GM12878 (cell line): ENCODE results near the gene CHRM2. TPM values are rescaled to one million over a fixed set of nuclear protein-coding genes. Genes with fewer than 3 reads are reported as not detected.

Source experiments
- ATAC-seq: fragments of 200-7000 bp; cut with Tn5 transposase; 3 replicates; pipeline ENCODE4 v1.9.1; 2020; ENCODE audit warnings: mild to moderate bottlenecking, moderate library complexity
- BruUV-seq: library from RNA; stranded (reverse); fragments of 400-500 nt; replicated peaks from 2 replicates; lab custom pipeline; 2021; lab: Mats Ljungman, UMichigan
- CTCF ChIA-PET: fragments of 300-600 bp; sonication (Branson Sonifier 250); formaldehyde crosslinking; extraction: SDS; loops from one replicate; lab custom pipeline; 2021; ENCODE audit warnings: inconsistent platforms; lab: Yijun Ruan, JAX
- POLR2A ChIA-PET: fragments of 350-600 bp; formaldehyde crosslinking; extraction: SDS; loops from one replicate; lab custom pipeline; 2021; ENCODE audit warnings: inconsistent platforms; lab: Charles Lee
- RAD21 ChIA-PET: fragments of 300-600 bp; sonication (Branson Sonifier 250); formaldehyde crosslinking; loops from one replicate; lab custom pipeline; 2023; ENCODE audit warnings: antibody characterized with exemption; ENCODE audit not compliant: unreplicated experiment; lab: Charles Lee
- SMC1A ChIA-PET: fragments of 300-600 bp; sonication (Branson Sonifier 250); formaldehyde crosslinking; loops from one replicate; lab custom pipeline; 2023; ENCODE audit not compliant: unreplicated experiment, uncharacterized antibody; lab: Charles Lee
- DNase-seq: peaks from one replicate; pipeline ENCODE4 v3.0.0-alpha.2; 2011; ENCODE audit warnings: low read depth, low spot score
- FAIRE-seq: peaks from 3 replicates; lab custom pipeline; 2011; peaks lifted over from hg19 to GRCh38; lab: Jason Lieb, UNC
- H2AFZ ChIP-seq: 2 replicates; pipeline ENCODE4 v1.6.0; 2011; ENCODE audit warnings: low read depth, low read length, control low read depth; ENCODE audit not compliant: control insufficient read depth
- H3K27ac ChIP-seq: 2 replicates; pipeline ENCODE4 v1.5.1; 2011; ENCODE audit warnings: control low read depth; ENCODE audit not compliant: control insufficient read depth, insufficient read depth
- H3K27me3 ChIP-seq, 2 experiments: replicated peaks in 1 of 2; 2 replicates each; pipeline versions ENCODE4 v1.6.0 to v1.6.1; 2011; ENCODE audit warnings: low read length in 1 of 2; ENCODE audit not compliant: control insufficient read depth in 2 of 2, insufficient read depth in 2 of 2
- H3K36me3 ChIP-seq, 2 experiments: 2 replicates each; pipeline ENCODE4 v1.5.1; 2011; ENCODE audit warnings: low read length in 1 of 2; ENCODE audit not compliant: control insufficient read depth in 2 of 2, insufficient read depth in 2 of 2
- H3K4me1 ChIP-seq: 2 replicates; pipeline ENCODE4 v1.6.1; 2011; ENCODE audit warnings: mild to moderate bottlenecking, low read length, moderate library complexity, mixed read lengths; ENCODE audit not compliant: control insufficient read depth, insufficient read depth
- H3K4me2 ChIP-seq: 2 replicates; pipeline ENCODE4 v1.6.0; 2011; ENCODE audit warnings: control low read depth; ENCODE audit not compliant: control insufficient read depth, insufficient read depth
- H3K4me3 ChIP-seq: fragments of 200-600 bp; sonication (generic); 2 replicates; pipeline ENCODE4 v1.5.1; 2016
- H3K79me2 ChIP-seq: 2 replicates; pipeline ENCODE4 v1.6.0; 2011; ENCODE audit warnings: low read length; ENCODE audit not compliant: control insufficient read depth, insufficient read depth
- H3K9ac ChIP-seq: 2 replicates; pipeline ENCODE4 v1.8.0; 2011; ENCODE audit warnings: low read length, control low read depth, mixed read lengths; ENCODE audit not compliant: control insufficient read depth, insufficient read depth
- H3K9me3 ChIP-seq: replicated peaks from 3 replicates; pipeline ENCODE4 v1.5.1; 2011; ENCODE audit warnings: mild to moderate bottlenecking, low read length; ENCODE audit not compliant: control insufficient read depth, insufficient read depth
- H4K20me1 ChIP-seq: 2 replicates; pipeline ENCODE4 v1.6.0; 2011; ENCODE audit not compliant: control insufficient read depth, insufficient read depth
- CHD2 ChIP-seq: IDR thresholded peaks from 2 replicates; pipeline ENCODE4 v1.6.1; 2011; ENCODE audit warnings: low read depth, low read length, improper control_type of control experiment, borderline replicate concordance
- CREB1 ChIP-seq: IDR thresholded peaks from 2 replicates; pipeline ENCODE4 v1.6.1; 2012; ENCODE audit warnings: low read depth, mild to moderate bottlenecking, inconsistent platforms
- ESRRA ChIP-seq: IDR thresholded peaks from 2 replicates; pipeline ENCODE4 v1.6.1; 2012; ENCODE audit warnings: mild to moderate bottlenecking, low read length, improper control_type of control experiment
- HDAC2 ChIP-seq: fragments of 200-600 bp; sonication (generic); IDR thresholded peaks from 2 replicates; pipeline ENCODE4 v1.6.1; 2017
- IKZF1 ChIP-seq: fragments of 450-650 bp; conservative IDR thresholded peaks from 2 replicates; pipeline ENCODE4 v1.6.1; 2017; ENCODE audit warnings: antibody characterized with exemption, mild to moderate bottlenecking
- IKZF2 ChIP-seq, 2 experiments: fragments of 450-650 bp; IDR thresholded peaks; 2 replicates each; pipeline ENCODE4 v1.6.1; 2017; ENCODE audit warnings: mild to moderate bottlenecking in 2 of 2, moderate library complexity in 2 of 2
- MTA2 ChIP-seq: fragments of 450-650 bp; IDR thresholded peaks from 2 replicates; pipeline ENCODE4 v1.6.1; 2016; ENCODE audit warnings: low read depth, mild to moderate bottlenecking, moderate library complexity
- MTA3 ChIP-seq: IDR thresholded peaks from 2 replicates; pipeline ENCODE4 v1.6.1; 2012; ENCODE audit warnings: low read length, inconsistent platforms, borderline replicate concordance
- NRF1 ChIP-seq: conservative IDR thresholded peaks from 2 replicates; pipeline ENCODE4 v1.6.1; 2011; ENCODE audit warnings: mild to moderate bottlenecking, low read depth, low read length, improper control_type of control experiment
- POLR2AphosphoS5 ChIP-seq: IDR thresholded peaks from 2 replicates; pipeline ENCODE4 v1.6.1; 2011; ENCODE audit warnings: mild to moderate bottlenecking, low read length, inconsistent platforms
- SREBF1 ChIP-seq: IDR thresholded peaks from 2 replicates; pipeline ENCODE4 v1.6.1; 2012; ENCODE audit warnings: mild to moderate bottlenecking, low read length
- SREBF2 ChIP-seq: IDR thresholded peaks from 2 replicates; pipeline ENCODE4 v1.6.1; 2012; ENCODE audit warnings: mild to moderate bottlenecking, low read length
- TAF1 ChIP-seq: IDR thresholded peaks from 2 replicates; pipeline ENCODE4 v1.6.1; 2011; ENCODE audit warnings: mild to moderate bottlenecking, low read depth, low read length, borderline replicate concordance
- WGBS: methylation state at CpG from one replicate; pipeline ENCODE4 v1.1.6; 2016; ENCODE audit warnings: low lambda C conversion rate; ENCODE audit not compliant: insufficient replicate concordance, insufficient coverage; ENCODE audit errors: missing lambda C conversion rate; 5-methylcytosine and 5-hydroxymethylcytosine counted together
- in situ Hi-C: fragments of 300-500 bp; cut with MboI; formaldehyde crosslinking; loops from 9 replicates; pipeline ENCODE4 v1.14.3; 2018; ENCODE audit warnings: mixed read lengths
- intact Hi-C: fragments of 100-400 bp; cut with micrococcal nuclease; formaldehyde crosslinking; loops from one replicate; pipeline ENCODE4 v1.14.2; 2022; ENCODE audit not compliant: unreplicated experiment
- polyA plus RNA-seq, 11 experiments: library from polyadenylated mRNA; depleted of rRNA in 4 of 11; unstranded in 6 of 11; stranded (reverse) in 5 of 11; fragments of >200 nt; fragmentation: Nextera tagmentation in 4 of 11; fragmentation: Illumina TruSeq in 1 of 11; extraction: Ambion mirVana in 4 of 11; extraction: Trizol in 1 of 11; gene quantifications; 1 replicate in 1 of 11; 2 replicates in 10 of 11; pipeline versions ENCODE4 v1.2.1 to v1.2.3, GENCODE V29; 2011 to 2016; ENCODE audit warnings: inconsistent platforms in 2 of 11, missing spikeins in 2 of 11, low read depth in 1 of 11
- total RNA-seq, 4 experiments: library from RNA; depleted of rRNA in 3 of 4; stranded (reverse); fragments of >200 nt in 3 of 4; fragmentation: Illumina TruSeq in 1 of 4; extraction: Trizol in 1 of 4; gene quantifications; 2 replicates each; pipeline versions ENCODE4 v1.2.1 to v1.2.3, GENCODE V29; 2013 to 2021
- TF ChIP-seq, protein P1 (sequence below): fragments of 150-350 bp; IDR thresholded peaks from 2 replicates; pipeline ENCODE4 v1.6.1; 2016; ENCODE audit warnings: low read depth, low read length

CHRM2 gene
- total and polyA plus RNA-seq, 10 of the 15 experiments (the other 5 are each of a cell fraction or from before 2014, with no cell fraction given): 0.05 TPM; not detected in 9

GRCh38 chr7:137018468-137018867, 150.0 kb downstream of the CHRM2 start:
- CTCF ChIA-PET: interaction anchor here (1.6 kb wide), 1 partner anchor 11 kb away, joined by 3 read pairs; no protein-coding TSS in a partner anchor
- H4K20me1 ChIP-seq: no peaks in the 10 kb centered on the region
- no peak overlapping the region for H3K9ac ChIP-seq
- H3K4me3 ChIP-seq: no peak overlapping the region
- SMC1A ChIA-PET: no interaction called here
- no peak for FAIRE-seq
- no peak overlapping the region for H3K4me2 ChIP-seq
- DNase-seq: no peak
- H3K79me2 ChIP-seq: no peaks in the 10 kb centered on the region
- H3K4me1 ChIP-seq: no peaks in the 10 kb centered on the region
- ATAC-seq: no peak
- H3K36me3 ChIP-seq: no peaks in the 10 kb centered on the region
- no peaks in the 10 kb centered on the region for H3K9me3 ChIP-seq
- in situ Hi-C loops: no loop called here
- H2AFZ ChIP-seq: no peak overlapping the region
- RAD21 ChIA-PET: no interaction called here
- POLR2A ChIA-PET: no interaction called here
- BruUV-seq: no TSS peak
- H3K27me3 ChIP-seq: no peaks in the 10 kb centered on the region
- no peak overlapping the region for H3K27ac ChIP-seq
- WGBS: 43% methylated on average over 3 of the region's 3 CpGs
- no peak for TF ChIP-seq HDAC2
- no peak for TF ChIP-seq ESRRA
- TF ChIP-seq POLR2AphosphoS5: no peak
- TF ChIP-seq IKZF1: no peak
- TF ChIP-seq NRF1: no peak
- intact Hi-C loops: no loop called here

DNA sequence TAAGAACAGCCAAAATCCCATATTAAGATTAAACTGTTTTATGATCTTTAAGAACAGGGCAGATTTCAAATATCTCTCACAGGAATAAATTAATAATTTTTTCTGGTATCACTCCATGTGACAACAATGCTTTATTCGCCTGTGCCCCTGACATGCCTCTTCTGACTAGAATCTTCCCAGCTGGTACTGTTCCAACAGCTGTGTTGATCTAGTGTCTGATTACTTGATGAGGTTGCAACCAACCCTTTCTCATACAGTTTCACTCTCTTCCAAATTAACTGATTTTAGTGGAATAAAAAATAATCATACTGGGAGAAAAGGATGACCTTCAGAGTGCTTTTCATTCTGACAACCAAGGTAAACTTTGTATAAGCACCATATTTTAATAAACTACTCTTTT, 151.9 kb downstream of the CHRM2 start:
- FAIRE-seq: no peak
- no peak overlapping the region for H3K4me2 ChIP-seq
- H3K9ac ChIP-seq: no peak overlapping the region
- no peaks in the 10 kb centered on the region for H3K27me3 ChIP-seq
- no peak for ATAC-seq
- in situ Hi-C loops (no loop called here), intact Hi-C loops (no loop called here)
- no TSS peak for BruUV-seq
- CTCF ChIA-PET: no interaction called here
- H2AFZ ChIP-seq: no peak overlapping the region
- no peaks in the 10 kb centered on the region for H3K36me3 ChIP-seq
- SMC1A ChIA-PET: no interaction called here
- WGBS: 0% methylated on average over 1 of the region's 1 CpG
- no peaks in the 10 kb centered on the region for H3K79me2 ChIP-seq
- no peaks in the 10 kb centered on the region for H3K9me3 ChIP-seq
- DNase-seq: no peak
- RAD21 ChIA-PET: no interaction called here
- H3K27ac ChIP-seq: no peak overlapping the region
- POLR2A ChIA-PET: no interaction called here
- no peaks in the 10 kb centered on the region for H3K4me1 ChIP-seq
- H3K4me3 ChIP-seq: no peak overlapping the region
- no peaks in the 10 kb centered on the region for H4K20me1 ChIP-seq
- TF ChIP-seq TAF1 (no peak), IKZF2 (IDR thresholded peaks at IDR 0.05) (no peak), CREB1 (no peak), SREBF1 (no peak), CHD2 (no peak), MTA3 (no peak), MTA2 (no peak), SREBF2 (no peak)
- TF ChIP-seq, protein P1, sequence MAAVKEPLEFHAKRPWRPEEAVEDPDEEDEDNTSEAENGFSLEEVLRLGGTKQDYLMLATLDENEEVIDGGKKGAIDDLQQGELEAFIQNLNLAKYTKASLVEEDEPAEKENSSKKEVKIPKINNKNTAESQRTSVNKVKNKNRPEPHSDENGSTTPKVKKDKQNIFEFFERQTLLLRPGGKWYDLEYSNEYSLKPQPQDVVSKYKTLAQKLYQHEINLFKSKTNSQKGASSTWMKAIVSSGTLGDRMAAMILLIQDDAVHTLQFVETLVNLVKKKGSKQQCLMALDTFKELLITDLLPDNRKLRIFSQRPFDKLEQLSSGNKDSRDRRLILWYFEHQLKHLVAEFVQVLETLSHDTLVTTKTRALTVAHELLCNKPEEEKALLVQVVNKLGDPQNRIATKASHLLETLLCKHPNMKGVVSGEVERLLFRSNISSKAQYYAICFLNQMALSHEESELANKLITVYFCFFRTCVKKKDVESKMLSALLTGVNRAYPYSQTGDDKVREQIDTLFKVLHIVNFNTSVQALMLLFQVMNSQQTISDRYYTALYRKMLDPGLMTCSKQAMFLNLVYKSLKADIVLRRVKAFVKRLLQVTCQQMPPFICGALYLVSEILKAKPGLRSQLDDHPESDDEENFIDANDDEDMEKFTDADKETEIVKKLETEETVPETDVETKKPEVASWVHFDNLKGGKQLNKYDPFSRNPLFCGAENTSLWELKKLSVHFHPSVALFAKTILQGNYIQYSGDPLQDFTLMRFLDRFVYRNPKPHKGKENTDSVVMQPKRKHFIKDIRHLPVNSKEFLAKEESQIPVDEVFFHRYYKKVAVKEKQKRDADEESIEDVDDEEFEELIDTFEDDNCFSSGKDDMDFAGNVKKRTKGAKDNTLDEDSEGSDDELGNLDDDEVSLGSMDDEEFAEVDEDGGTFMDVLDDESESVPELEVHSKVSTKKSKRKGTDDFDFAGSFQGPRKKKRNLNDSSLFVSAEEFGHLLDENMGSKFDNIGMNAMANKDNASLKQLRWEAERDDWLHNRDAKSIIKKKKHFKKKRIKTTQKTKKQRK: no peak
